Left hindlimb (tissue), 1 donor: Measurements from ENCODE around the gene SIX3.
A peak's percentile ranks its signal among the peaks of the same experiment; 100 is the strongest.

ENCODE experiments used
- DNase-seq: peaks from one replicate; pipeline ENCODE4 v3.0.0-alpha.2; 2018

SIX3 gene

GRCh38 chr2:44959855-44960254 lies 18.4 kb downstream of the SIX3 start:
- no peak for DNase-seq

- no peak for DNase-seq
Measured at GRCh38 chr2:44960871-44961270, 19.4 kb downstream of the SIX3 start.

- no peak for DNase-seq
Measured at GRCh38 chr2:44962176-44962695, 20.7 kb downstream of the SIX3 start.

- DNase-seq: no peak
Measured at GRCh38 chr2:44964752-44965236, 23.3 kb downstream of the SIX3 start.

GRCh38 chr2:44965684-44966083 lies 24.2 kb downstream of the SIX3 start:
- no peak for DNase-seq

- DNase-seq: no peak
Measured at GRCh38 chr2:44967056-44967455, 25.6 kb downstream of the SIX3 start.

- DNase-seq: no peak
Measured at GRCh38 chr2:44967727-44968432, 26.4 kb downstream of the SIX3 start.

GRCh38 chr2:44969936-44970335 lies 28.4 kb downstream of the SIX3 start:
- DNase-seq: no peak

- no peak for DNase-seq
Measured at GRCh38 chr2:44970846-44971450, 29.4 kb downstream of the SIX3 start.

- DNase-seq: no peak
Measured at GRCh38 chr2:44972771-44973535, 31.5 kb downstream of the SIX3 start.

GRCh38 chr2:44974064-44974715 lies 32.7 kb downstream of the SIX3 start:
- no peak for DNase-seq

- no peak for DNase-seq
Measured at GRCh38 chr2:44975571-44976450, 34.3 kb downstream of the SIX3 start.

GRCh38 chr2:44979581-44979980 lies 38.1 kb downstream of the SIX3 start:
- no peak for DNase-seq

- no peak for DNase-seq
Measured at GRCh38 chr2:44980751-44981713, 39.5 kb downstream of the SIX3 start.

GRCh38 chr2:44981714-44982108 lies 40.2 kb downstream of the SIX3 start:
- DNase-seq: peak; percentile 78

- no peak for DNase-seq
Measured at GRCh38 chr2:44983836-44984604, 42.5 kb downstream of the SIX3 start.

GRCh38 chr2:44989176-44989575 lies 47.7 kb downstream of the SIX3 start:
- DNase-seq: no peak

- no peak for DNase-seq
Measured at GRCh38 chr2:44994377-44994776, 52.9 kb downstream of the SIX3 start.
